SK-N-MC (cell line): ENCODE results near the gene SLC30A5.
"Not testable (repeated sequence)": the region's sequence is repeated elsewhere in the genome, so short reads cannot be mapped to it uniquely, and the experiment has no call there.

Experiments used
- DNase-seq: peaks from one replicate; pipeline ENCODE4 v3.0.0-alpha.2; 2011; ENCODE audit warnings: low read depth, low spot score
- H3K27ac ChIP-seq: fragments of 200-600 bp; sonication (generic); 2 replicates; pipeline ENCODE4 v1.5.1; 2016; ENCODE audit warnings: mixed run types
- H3K36me3 ChIP-seq: fragments of 200-600 bp; sonication (generic); 2 replicates; pipeline ENCODE4 v1.6.1; 2017; ENCODE audit warnings: antibody characterized with exemption, low read length, mixed read lengths; ENCODE audit not compliant: insufficient read depth
- H3K4me3 ChIP-seq: fragments of 200-600 bp; sonication (generic); 2 replicates; pipeline ENCODE4 v1.5.1; 2016
- H3K9ac ChIP-seq: fragments of 200-600 bp; sonication (generic); 2 replicates; pipeline ENCODE4 v1.8.0; 2017; ENCODE audit warnings: mixed run types, mixed read lengths; ENCODE audit not compliant: insufficient read length
- H3K9me3 ChIP-seq: fragments of 200-600 bp; sonication (generic); 2 replicates; pipeline ENCODE4 v1.6.1; 2017; ENCODE audit warnings: low read depth, mild to moderate bottlenecking, antibody characterized with exemption, low read length, moderate library complexity, mixed read lengths
- EZH2 ChIP-seq: fragments of 200-600 bp; sonication (generic); IDR thresholded peaks from one replicate; pipeline ENCODE4 v1.6.1; 2017; ENCODE audit warnings: antibody characterized with exemption
- FOXP2 ChIP-seq: optimal IDR thresholded peaks from 2 replicates; pipeline ENCODE3; 2011; ENCODE audit warnings: mild to moderate bottlenecking, moderate library complexity; ENCODE audit not compliant: insufficient read depth; ENCODE audit errors: extremely low read length, control extremely low read depth
- POLR2AphosphoS5 ChIP-seq: IDR thresholded peaks from 2 replicates; pipeline ENCODE4 v1.6.1; 2012; ENCODE audit warnings: mild to moderate bottlenecking, low read depth, low read length, borderline replicate concordance

The SLC30A5 gene

DNA sequence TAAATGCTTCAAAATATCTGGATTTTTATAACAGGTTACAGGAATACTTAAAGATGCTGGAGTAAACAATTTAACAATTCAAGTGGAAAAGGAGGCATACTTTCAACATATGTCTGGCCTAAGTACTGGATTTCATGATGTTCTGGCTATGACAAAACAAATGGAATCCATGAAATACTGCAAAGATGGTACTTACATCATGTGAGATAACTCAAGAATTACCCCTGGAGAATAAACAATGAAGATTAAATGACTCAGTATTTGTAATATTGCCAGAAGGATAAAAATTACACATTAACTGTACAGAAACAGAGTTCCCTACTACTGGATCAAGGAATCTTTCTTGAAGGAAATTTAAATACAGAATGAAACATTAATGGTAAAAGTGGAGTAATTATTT, 35.6 kb downstream of the SLC30A5 start:
- H3K36me3 ChIP-seq, result peaks cover 80% of the 10 kb centered on the region
- TF ChIP-seq FOXP2, result no peak
- no peak for TF ChIP-seq EZH2
- no peak for TF ChIP-seq POLR2AphosphoS5
- no peaks in the 10 kb centered on the region for H3K9me3 ChIP-seq
- H3K9ac ChIP-seq, result no peak overlapping the region
- no peak overlapping the region for H3K4me3 ChIP-seq
- H3K27ac ChIP-seq, result 0 out of 2 replicates have a peak overlapping the region, but pooled peaks have one; percentile 23
- no peak for DNase-seq

- no peak for TF ChIP-seq POLR2AphosphoS5
- no peak for TF ChIP-seq EZH2
- no peak for TF ChIP-seq FOXP2
- no peak overlapping the region for H3K9ac ChIP-seq
- DNase-seq, result no peak
- H3K9me3 ChIP-seq, result no peaks in the 10 kb centered on the region
- H3K27ac ChIP-seq, result no peak overlapping the region; the same call in 1 of the 2 replicates
- peaks cover 71% of the 10 kb centered on the region for H3K36me3 ChIP-seq
- H3K4me3 ChIP-seq, result no peak overlapping the region
Measured at GRCh38 chr5:69130241-69130640, 36.4 kb downstream of the SLC30A5 start.

DNA sequence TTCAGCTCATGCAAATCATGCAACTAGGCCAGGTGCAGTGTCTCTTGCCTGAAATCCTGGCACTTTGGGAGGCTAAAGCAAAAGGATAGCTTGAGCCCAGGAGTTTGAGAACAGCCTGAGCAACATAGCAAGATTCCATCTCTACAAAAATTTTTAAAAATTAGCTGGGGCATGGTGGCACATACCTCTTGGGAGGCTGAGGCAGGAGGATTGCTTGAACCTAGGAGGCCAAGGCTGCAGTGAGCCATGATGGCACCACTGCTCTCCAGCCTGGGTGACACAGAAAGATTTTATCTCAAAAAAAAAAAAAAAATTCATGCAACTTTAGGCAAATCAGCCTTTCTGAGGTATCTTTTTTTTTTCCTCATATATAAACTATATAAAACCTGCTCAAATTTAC, 37.5 kb downstream of the SLC30A5 start:
- no peak for DNase-seq
- H3K27ac ChIP-seq, result 0 out of 2 replicates have a peak overlapping the region, but pooled peaks have one; percentile 2
- TF ChIP-seq POLR2AphosphoS5 (no peak), FOXP2 (no peak), EZH2 (no peak)
- no peak overlapping the region for H3K9ac ChIP-seq
- H3K36me3 ChIP-seq, result peaks cover 63% of the 10 kb centered on the region
- H3K4me3 ChIP-seq, result no peak overlapping the region
- H3K9me3 ChIP-seq, result no peaks in the 10 kb centered on the region

DNA sequence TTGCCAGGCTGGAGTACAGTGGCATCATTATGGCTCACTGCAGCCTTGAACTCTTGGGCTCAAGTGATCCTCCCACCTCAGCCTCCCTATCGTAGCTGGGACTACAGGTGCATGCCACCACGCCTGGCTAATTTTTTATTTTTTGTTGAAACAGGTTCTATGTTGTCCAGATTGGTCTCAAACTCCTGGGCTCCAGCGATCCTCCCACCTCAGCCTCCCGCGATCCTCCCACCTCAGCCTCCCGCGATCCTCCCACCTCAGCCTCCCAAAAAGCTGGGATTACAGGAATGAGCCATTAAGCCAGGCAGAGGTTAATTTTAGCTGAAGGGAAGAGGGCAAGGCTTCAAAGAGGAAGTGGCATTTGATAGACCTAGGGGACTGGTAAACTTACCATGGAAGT, 40.3 kb downstream of the SLC30A5 start:
- no peak for DNase-seq
- Histone ChIP-seq H3K36me3 (peaks cover 42% of the 10 kb centered on the region), H3K27ac (no peak overlapping the region), H3K4me3 (no peak overlapping the region), H3K9me3 (no peaks in the 10 kb centered on the region), H3K9ac (no peak overlapping the region)
- no peak for TF ChIP-seq POLR2AphosphoS5

GRCh38 chr5:69136293-69136692, 42.5 kb downstream of the SLC30A5 start:
- peaks cover 21% of the 10 kb centered on the region for H3K36me3 ChIP-seq
- peak overlapping the region; percentile 95 for H3K27ac ChIP-seq
- H3K9ac ChIP-seq, result peak overlapping the region; percentile 41
- peak; percentile 60 for DNase-seq
- no peak overlapping the region; the same call in 1 of the 2 replicates for H3K4me3 ChIP-seq
- no peaks in the 10 kb centered on the region for H3K9me3 ChIP-seq
- TF ChIP-seq FOXP2, result no peak
- TF ChIP-seq POLR2AphosphoS5, result 0 out of 2 replicates have a peak, but pooled peaks have one; percentile 22

GRCh38 chr5:69137208-69137607, 43.4 kb downstream of the SLC30A5 start:
- H3K27ac ChIP-seq, DNase-seq, H3K9me3 ChIP-seq, H3K9ac ChIP-seq, H3K4me3 ChIP-seq: not testable (repeated sequence)
- H3K36me3 ChIP-seq, result peaks cover 12% of the 10 kb centered on the region

GRCh38 chr5:69137807-69138206, 44.0 kb downstream of the SLC30A5 start:
- Histone ChIP-seq H3K4me3 (no peak overlapping the region), H3K27ac (no peak overlapping the region), H3K36me3 (peaks cover 12% of the 10 kb centered on the region), H3K9me3 (no peaks in the 10 kb centered on the region), H3K9ac (no peak overlapping the region)
- DNase-seq, result no peak
- TF ChIP-seq FOXP2 (no peak), POLR2AphosphoS5 (no peak), EZH2 (no peak)

DNA sequence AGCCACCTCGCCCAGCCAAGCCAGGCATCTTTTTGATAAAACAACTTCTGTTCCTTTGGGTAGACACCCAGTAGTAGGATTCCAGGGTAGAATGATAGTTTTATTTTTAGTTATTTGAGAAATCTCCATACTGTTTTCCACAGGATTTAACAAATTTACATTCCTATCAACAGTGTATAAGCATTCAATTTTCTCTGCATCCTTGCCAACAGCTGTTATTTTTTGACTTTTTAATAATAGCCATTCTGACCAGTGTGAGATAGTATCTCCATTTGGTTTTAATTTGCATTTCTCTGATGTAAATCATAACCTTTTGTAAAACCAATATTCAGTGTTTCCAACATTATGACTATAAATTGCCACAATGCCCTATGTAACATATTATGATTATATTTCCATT, 45.0 kb downstream of the SLC30A5 start:
- DNase-seq, result no peak
- no peak overlapping the region for H3K9ac ChIP-seq
- TF ChIP-seq FOXP2 (no peak), EZH2 (no peak), POLR2AphosphoS5 (no peak)

DNA sequence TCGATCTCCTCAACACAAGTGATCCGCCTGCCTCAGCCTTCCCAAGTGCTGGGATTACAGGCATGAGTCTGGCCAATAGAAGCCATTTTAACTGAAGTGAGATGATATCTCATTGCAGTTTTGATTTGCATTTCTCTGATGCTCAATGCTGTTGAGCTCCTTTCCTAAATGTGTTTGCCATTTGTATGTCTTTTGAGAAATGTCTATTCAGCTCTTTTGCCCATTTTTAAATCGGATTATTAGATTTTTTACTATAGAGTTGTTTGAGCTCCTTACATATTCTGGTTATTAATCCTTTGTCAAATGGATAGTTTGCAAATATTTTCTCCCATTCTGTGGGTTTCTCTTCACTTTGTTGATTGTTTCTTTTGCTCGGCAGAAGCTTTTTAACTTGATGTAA, 46.4 kb downstream of the SLC30A5 start:
- not testable (repeated sequence) for H3K4me3 ChIP-seq, H3K36me3 ChIP-seq, H3K27ac ChIP-seq, H3K9me3 ChIP-seq, DNase-seq, H3K9ac ChIP-seq

More for the DNA sequence above, 45.0 kb downstream of the SLC30A5 start:
- Histone ChIP-seq H3K4me3 (no peak overlapping the region), H3K9me3 (no peaks in the 10 kb centered on the region), H3K27ac (no peak overlapping the region), H3K36me3 (peaks cover 3% of the 10 kb centered on the region; the same call in 1 of the 2 replicates)

GRCh38 chr5:69140827-69141226, 47.0 kb downstream of the SLC30A5 start:
- H3K36me3 ChIP-seq, result no peaks in the 10 kb centered on the region
- H3K9ac ChIP-seq, result no peak overlapping the region
- H3K9me3 ChIP-seq, result no peaks in the 10 kb centered on the region
- H3K4me3 ChIP-seq, result no peak overlapping the region
- H3K27ac ChIP-seq, result no peak overlapping the region
- TF ChIP-seq FOXP2 (no peak), POLR2AphosphoS5 (no peak), EZH2 (no peak)
- DNase-seq, result no peak

GRCh38 chr5:69148576-69148975, 54.8 kb downstream of the SLC30A5 start:
- DNase-seq, H3K4me3 ChIP-seq, H3K36me3 ChIP-seq, H3K9ac ChIP-seq, H3K27ac ChIP-seq, H3K9me3 ChIP-seq: not testable (repeated sequence)
